Liver (tissue), 9 donors: Measurements from ENCODE around the gene ACOXL. TPM values are rescaled to one million over a fixed set of nuclear protein-coding genes. Genes with fewer than 3 reads are reported as not detected.

Experiments
- DNase-seq: peaks from one replicate; pipeline ENCODE4 v3.0.0-alpha.2; 2017; ENCODE audit warnings: low spot score
- H3K27ac ChIP-seq, 2 donors: one replicate each; pipeline ENCODE4 v1.7.0; 2013; ENCODE audit warnings: inconsistent platforms in 2 of 2, low read length in 2 of 2, control low read depth in 1 of 2, low read depth in 1 of 2, mild to moderate bottlenecking in 1 of 2
- H3K27me3 ChIP-seq, 4 donors: one replicate each; pipeline versions ENCODE4 v1.6.1 to v1.7.0; 2013; ENCODE audit warnings: low read length in 3 of 4, inconsistent platforms in 1 of 4, mild to moderate bottlenecking in 1 of 4, moderate library complexity in 1 of 4; ENCODE audit not compliant: control insufficient read depth in 4 of 4, insufficient read depth in 4 of 4
- H3K36me3 ChIP-seq, 4 donors: one replicate each; pipeline versions ENCODE4 v1.6.1 to v1.7.0; 2013; ENCODE audit warnings: low read length in 3 of 4, mild to moderate bottlenecking in 3 of 4, low read depth in 1 of 4, moderate library complexity in 1 of 4; ENCODE audit not compliant: control insufficient read depth in 4 of 4, insufficient read depth in 3 of 4
- H3K4me1 ChIP-seq, 4 donors: one replicate each; pipeline versions ENCODE4 v1.6.1 to v1.7.0; 2013; ENCODE audit warnings: low read length in 3 of 4, mild to moderate bottlenecking in 3 of 4, moderate library complexity in 1 of 4; ENCODE audit not compliant: control insufficient read depth in 4 of 4, insufficient read depth in 4 of 4
- H3K4me3 ChIP-seq, 3 donors: one replicate each; pipeline versions ENCODE4 v1.6.1 to v1.7.0; 2013; ENCODE audit warnings: low read length in 3 of 3, control low read depth in 1 of 3, low read depth in 1 of 3, mild to moderate bottlenecking in 1 of 3
- H3K9ac ChIP-seq, 2 donors: one replicate each; pipeline ENCODE4 v1.7.0; 2013; ENCODE audit warnings: low read length in 2 of 2, mild to moderate bottlenecking in 2 of 2, moderate library complexity in 2 of 2, control low read depth in 1 of 2, low read depth in 1 of 2
- H3K9me3 ChIP-seq, 4 donors: one replicate each; pipeline versions ENCODE4 v1.6.1 to v1.7.0; 2013; ENCODE audit warnings: low read length in 3 of 4; ENCODE audit not compliant: control insufficient read depth in 4 of 4
- ATF3 ChIP-seq: IDR thresholded peaks from 2 replicates; pipeline ENCODE4 v1.6.1; 2016; ENCODE audit warnings: antibody characterized with exemption
- CTCF ChIP-seq: fragments of 150-350 bp; IDR thresholded peaks from 2 replicates; pipeline ENCODE4 v1.5.1; 2017; ENCODE audit warnings: improper control_type of control experiment, low read depth, low read length; ENCODE audit not compliant: missing input control
- FOXA1 ChIP-seq: IDR thresholded peaks from 2 replicates; pipeline ENCODE4 v1.6.1; 2016; ENCODE audit warnings: antibody characterized with exemption
- FOXA2 ChIP-seq: IDR thresholded peaks from 2 replicates; pipeline ENCODE4 v1.6.1; 2016; ENCODE audit warnings: antibody characterized with exemption
- GABPA ChIP-seq, 2 donors: IDR thresholded peaks in 1 of 2; conservative IDR thresholded peaks in 1 of 2; 2 replicates each; pipeline ENCODE4 v1.6.1; 2016; ENCODE audit warnings: antibody characterized with exemption in 2 of 2, mild to moderate bottlenecking in 1 of 2, moderate library complexity in 1 of 2
- HNF4A ChIP-seq, 2 donors: conservative IDR thresholded peaks; 2 replicates each; pipeline ENCODE4 v1.6.1; 2016; ENCODE audit warnings: antibody characterized with exemption in 2 of 2, mild to moderate bottlenecking in 2 of 2
- HNF4G ChIP-seq: IDR thresholded peaks from 2 replicates; pipeline ENCODE4 v1.6.1; 2016; ENCODE audit warnings: antibody characterized with exemption
- JUND ChIP-seq, 2 donors: IDR thresholded peaks; 2 replicates each; pipeline ENCODE4 v1.6.1; 2016; ENCODE audit warnings: antibody characterized with exemption in 2 of 2
- MAX ChIP-seq: IDR thresholded peaks from 2 replicates; pipeline ENCODE4 v1.6.1; 2016; ENCODE audit warnings: antibody characterized with exemption
- NR2F2 ChIP-seq: IDR thresholded peaks from 2 replicates; pipeline ENCODE4 v1.6.1; 2016; ENCODE audit warnings: antibody characterized with exemption
- RAD21 ChIP-seq, 2 donors: IDR thresholded peaks; 2 replicates each; pipeline ENCODE4 v1.6.1; 2016; ENCODE audit warnings: antibody characterized with exemption in 2 of 2, mild to moderate bottlenecking in 2 of 2
- REST ChIP-seq: IDR thresholded peaks from 2 replicates; pipeline ENCODE4 v1.6.1; 2016; ENCODE audit warnings: antibody characterized with exemption, mild to moderate bottlenecking
- RXRA ChIP-seq, 2 donors: IDR thresholded peaks; 2 replicates each; pipeline ENCODE4 v1.6.1; 2017 to 2018; ENCODE audit warnings: antibody characterized with exemption in 2 of 2, mild to moderate bottlenecking in 1 of 2
- TAF1 ChIP-seq: conservative IDR thresholded peaks from 2 replicates; pipeline ENCODE4 v1.6.1; 2016; ENCODE audit warnings: antibody characterized with exemption, mild to moderate bottlenecking
- YY1 ChIP-seq: IDR thresholded peaks from 2 replicates; pipeline ENCODE4 v1.6.1; 2016; ENCODE audit warnings: antibody characterized with exemption, mild to moderate bottlenecking
- ZBTB33 ChIP-seq: IDR thresholded peaks from 2 replicates; pipeline ENCODE4 v1.6.1; 2016; ENCODE audit warnings: antibody characterized with exemption
- WGBS: extraction: QIAGEN DNeasy Blood & Tissue Kit; methylation state at CpG from one replicate; pipeline ENCODE4 v1.1.7; 2013; 5-methylcytosine and 5-hydroxymethylcytosine counted together
- polyA plus RNA-seq, 2 donors: library from polyadenylated mRNA; stranded (reverse) in 1 of 2; unstranded in 1 of 2; fragments of 200-250 nt in 1 of 2; fragments of >200 nt in 1 of 2; fragmentation: Nextera tagmentation in 1 of 2; extraction: Ambion mirVana in 1 of 2; gene quantifications; one replicate each; pipeline versions ENCODE4 v1.2.1 to v1.2.3, GENCODE V29; 2013 to 2015
- total RNA-seq, 2 donors: library from RNA; depleted of rRNA; stranded (reverse); fragments of >200 nt; gene quantifications; one replicate each; pipeline ENCODE4 v1.2.3, GENCODE V29; 2014
- donor health status: healthy.
- donor health status: healthy.
- donor health status: healthy.
- donor health status: healthy.
- donor health status: healthy.

Gene ACOXL
- total and polyA plus RNA-seq, 4 donors, result 0.07 TPM; not detected in 3

GRCh38 chr2:110748489-110748867 is 16.1 kb downstream of the ACOXL start:
- Histone ChIP-seq H3K4me1 (no peaks in the 10 kb centered on the region), H3K27me3 (no peaks in the 10 kb centered on the region), H3K27ac (no peak overlapping the region), H3K9me3 (no peaks in the 10 kb centered on the region), H3K36me3 (no peaks in the 10 kb centered on the region), H3K9ac (no peak overlapping the region), H3K4me3 (no peak overlapping the region)
- no peak for DNase-seq
- WGBS, result 39% methylated on average over 6 of the region's 6 CpGs
- no peak for TF ChIP-seq RXRA (IDR thresholded peaks at IDR 0.05)
- no peak for TF ChIP-seq CTCF
- TF ChIP-seq FOXA2, result no peak
- no peak for TF ChIP-seq TAF1
- TF ChIP-seq NR2F2, result no peak
- no peak for TF ChIP-seq RAD21 (IDR thresholded peaks at IDR 0.05)
- TF ChIP-seq YY1, result no peak
- TF ChIP-seq FOXA1, result no peak
- TF ChIP-seq JUND (IDR thresholded peaks at IDR 0.05), result no peak
- TF ChIP-seq ZBTB33, result no peak
- no peak for TF ChIP-seq MAX

- Histone ChIP-seq H3K4me1 (no peaks in the 10 kb centered on the region), H3K9ac (no peak overlapping the region), H3K9me3 (no peaks in the 10 kb centered on the region), H3K27me3 (no peaks in the 10 kb centered on the region), H3K4me3 (no peak overlapping the region), H3K36me3 (no peaks in the 10 kb centered on the region), H3K27ac (no peak overlapping the region)
- TF ChIP-seq REST (no peak), ZBTB33 (no peak), GABPA (IDR thresholded peaks at IDR 0.05 in 1 of 2, conservative IDR thresholded peaks at IDR 0.05 in 1 of 2) (no peak), CTCF (no peak), HNF4A (conservative IDR thresholded peaks at IDR 0.05) (no peak), FOXA2 (no peak), MAX (no peak), RXRA (IDR thresholded peaks at IDR 0.05) (no peak), ATF3 (no peak), HNF4G (no peak), YY1 (no peak)
- DNase-seq, result no peak
- WGBS, result 84% methylated on average over 3 of the region's 3 CpGs
Measured at GRCh38 chr2:110751642-110752041, 19.3 kb downstream of the ACOXL start.
